ENCODE measurements around the gene CFAP99. TPM values are rescaled to one million over a fixed set of nuclear protein-coding genes. Genes with fewer than 3 reads are reported as not detected.

Gene CFAP99
- total RNA-seq, 2 donors from 2014 or later, result not detected

DNA sequence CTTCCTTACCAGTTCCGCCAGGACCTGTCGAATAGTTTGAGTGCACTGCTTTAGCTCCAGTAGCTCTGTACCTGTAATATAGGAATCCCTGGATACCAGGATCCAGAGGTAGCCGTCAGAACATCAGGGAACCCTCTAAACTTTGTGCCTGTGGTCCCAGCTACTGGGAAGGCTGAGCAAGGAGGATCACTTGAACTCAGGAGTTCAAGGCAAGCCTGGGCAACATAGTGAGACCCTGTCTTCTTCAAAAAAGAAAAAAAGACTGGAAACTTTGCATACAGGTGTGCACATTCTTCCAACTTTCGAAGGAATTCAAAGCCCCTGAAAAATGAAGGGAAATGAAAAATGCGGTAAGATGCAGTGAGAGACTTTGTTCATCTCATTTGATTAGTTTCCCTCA lies 85.1 kb downstream of the CFAP99 start:
- Histone ChIP-seq H3K27me3 (no peaks in the 10 kb centered on the region), H3K4me1 (no peaks in the 10 kb centered on the region), H3K27ac (no peak overlapping the region), H3K4me3 (no peak overlapping the region), H3K9me3 (no peaks in the 10 kb centered on the region), H3K36me3 (peaks cover 46% of the 10 kb centered on the region)
- TF ChIP-seq, protein P1, sequence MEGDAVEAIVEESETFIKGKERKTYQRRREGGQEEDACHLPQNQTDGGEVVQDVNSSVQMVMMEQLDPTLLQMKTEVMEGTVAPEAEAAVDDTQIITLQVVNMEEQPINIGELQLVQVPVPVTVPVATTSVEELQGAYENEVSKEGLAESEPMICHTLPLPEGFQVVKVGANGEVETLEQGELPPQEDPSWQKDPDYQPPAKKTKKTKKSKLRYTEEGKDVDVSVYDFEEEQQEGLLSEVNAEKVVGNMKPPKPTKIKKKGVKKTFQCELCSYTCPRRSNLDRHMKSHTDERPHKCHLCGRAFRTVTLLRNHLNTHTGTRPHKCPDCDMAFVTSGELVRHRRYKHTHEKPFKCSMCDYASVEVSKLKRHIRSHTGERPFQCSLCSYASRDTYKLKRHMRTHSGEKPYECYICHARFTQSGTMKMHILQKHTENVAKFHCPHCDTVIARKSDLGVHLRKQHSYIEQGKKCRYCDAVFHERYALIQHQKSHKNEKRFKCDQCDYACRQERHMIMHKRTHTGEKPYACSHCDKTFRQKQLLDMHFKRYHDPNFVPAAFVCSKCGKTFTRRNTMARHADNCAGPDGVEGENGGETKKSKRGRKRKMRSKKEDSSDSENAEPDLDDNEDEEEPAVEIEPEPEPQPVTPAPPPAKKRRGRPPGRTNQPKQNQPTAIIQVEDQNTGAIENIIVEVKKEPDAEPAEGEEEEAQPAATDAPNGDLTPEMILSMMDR (IDR thresholded peaks at IDR 0.05), result no peak
- no peak for DNase-seq (ENCODE audit: low spot score)

DNA sequence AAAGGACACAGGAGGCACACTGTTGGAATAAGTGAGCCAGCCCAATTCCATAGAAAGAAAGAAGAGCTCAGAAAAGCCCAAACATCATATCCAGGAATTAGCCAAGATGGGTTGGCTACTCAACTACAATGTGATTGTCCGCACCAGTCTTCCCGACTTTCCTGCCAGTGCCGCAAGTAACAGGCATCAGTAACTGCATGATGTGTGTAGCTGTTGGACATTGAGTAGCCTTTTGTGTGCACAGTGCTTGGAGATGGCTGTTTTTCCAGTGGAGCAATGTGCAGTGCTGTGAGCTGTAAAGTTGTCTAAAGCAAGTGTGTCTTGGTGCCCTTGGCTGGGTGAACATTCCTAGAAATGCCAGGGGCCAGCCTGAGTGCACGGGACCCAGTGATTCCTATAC lies 88.5 kb downstream of the CFAP99 start:
- TF ChIP-seq, protein P1 (IDR thresholded peaks at IDR 0.05), result no peak
- no peak for DNase-seq (ENCODE audit: low spot score)
- H3K36me3 ChIP-seq, result peaks cover 28% of the 10 kb centered on the region
- H3K27ac ChIP-seq, result no peak overlapping the region
- no peaks in the 10 kb centered on the region for H3K4me1 ChIP-seq
- no peak overlapping the region for H3K4me3 ChIP-seq
- no peaks in the 10 kb centered on the region for H3K27me3 ChIP-seq
- no peaks in the 10 kb centered on the region for H3K9me3 ChIP-seq

DNA sequence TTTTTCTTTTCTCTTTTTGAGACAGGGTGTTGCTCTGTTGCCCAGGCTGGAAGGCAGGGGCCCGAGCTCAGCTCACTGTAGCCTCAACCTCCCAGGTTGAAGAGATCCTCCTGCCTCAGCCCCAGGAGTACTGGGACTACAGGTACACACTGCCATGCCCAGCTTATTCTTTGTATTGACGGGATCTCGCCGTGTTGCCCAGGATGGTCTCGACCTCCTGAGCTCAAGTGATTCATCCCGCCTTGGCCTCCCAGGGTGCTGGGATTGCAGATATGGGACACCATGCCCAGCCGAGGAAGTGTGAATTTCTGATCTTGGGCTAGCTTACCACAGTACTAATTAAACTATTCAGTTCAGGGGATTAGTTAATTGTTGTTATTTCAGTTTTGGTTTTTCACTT lies 89.1 kb downstream of the CFAP99 start:
- Histone ChIP-seq H3K27ac (no peak overlapping the region), H3K36me3 (peaks cover 34% of the 10 kb centered on the region), H3K27me3 (no peaks in the 10 kb centered on the region), H3K9me3 (no peaks in the 10 kb centered on the region), H3K4me3 (no peak overlapping the region), H3K4me1 (no peaks in the 10 kb centered on the region)
- TF ChIP-seq, protein P1 (IDR thresholded peaks at IDR 0.05), result no peak
- no peak for DNase-seq (ENCODE audit: low spot score)

DNA sequence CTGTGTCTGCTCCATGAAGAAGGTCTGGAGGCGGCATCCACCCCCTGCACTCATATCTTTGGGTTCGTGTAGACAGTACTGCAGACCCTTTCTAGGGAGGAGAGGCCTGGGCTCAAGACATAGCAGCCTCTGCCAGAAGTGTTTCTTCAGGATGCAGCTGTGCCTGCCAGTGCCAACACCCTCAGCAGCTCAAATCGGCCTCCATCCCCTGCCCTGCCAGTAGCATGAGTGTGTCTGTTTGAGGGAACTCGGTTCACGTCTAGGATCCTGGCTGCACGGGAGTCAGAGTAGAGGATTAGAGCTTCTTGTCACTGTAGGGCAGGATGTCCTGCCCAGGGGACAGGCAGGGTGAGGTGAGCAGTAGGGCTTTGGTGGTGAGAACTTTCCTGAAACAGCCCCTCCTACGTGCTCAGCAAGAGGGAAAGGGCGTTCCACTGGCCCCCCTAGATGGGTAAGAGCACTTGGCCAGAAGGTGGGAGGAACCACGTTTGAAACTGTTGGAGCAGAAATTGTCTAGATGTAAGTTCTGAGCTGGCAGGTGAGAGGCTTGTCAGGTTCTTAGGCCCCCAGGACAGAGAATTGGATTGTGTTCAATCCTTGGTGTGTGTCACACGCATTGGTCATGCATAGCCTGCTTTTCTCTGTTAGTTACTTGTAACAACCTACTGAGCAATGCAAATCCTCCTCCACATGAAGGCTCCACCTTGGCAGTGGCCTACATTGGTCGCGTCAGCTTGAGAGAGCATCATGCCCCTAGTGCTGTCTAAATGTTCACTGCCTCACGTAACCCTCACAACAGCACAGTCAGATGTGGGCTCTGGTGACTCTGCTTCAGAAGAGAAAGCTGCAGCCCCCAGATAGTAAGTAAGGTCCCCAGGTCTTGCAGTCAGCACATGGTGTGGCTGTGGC lies 91.8 kb downstream of the CFAP99 start:
- no peak overlapping the region for H3K4me3 ChIP-seq
- TF ChIP-seq, protein P1 (IDR thresholded peaks at IDR 0.05), result no peak
- H3K9me3 ChIP-seq, result no peaks in the 10 kb centered on the region
- H3K27me3 ChIP-seq, result no peaks in the 10 kb centered on the region
- DNase-seq (ENCODE audit: low spot score), result no peak
- H3K4me1 ChIP-seq, result peaks cover 0 to under 1% of the 10 kb centered on the region in 2 donors
- no peak overlapping the region for H3K27ac ChIP-seq
- peaks cover 52% of the 10 kb centered on the region for H3K36me3 ChIP-seq

DNA sequence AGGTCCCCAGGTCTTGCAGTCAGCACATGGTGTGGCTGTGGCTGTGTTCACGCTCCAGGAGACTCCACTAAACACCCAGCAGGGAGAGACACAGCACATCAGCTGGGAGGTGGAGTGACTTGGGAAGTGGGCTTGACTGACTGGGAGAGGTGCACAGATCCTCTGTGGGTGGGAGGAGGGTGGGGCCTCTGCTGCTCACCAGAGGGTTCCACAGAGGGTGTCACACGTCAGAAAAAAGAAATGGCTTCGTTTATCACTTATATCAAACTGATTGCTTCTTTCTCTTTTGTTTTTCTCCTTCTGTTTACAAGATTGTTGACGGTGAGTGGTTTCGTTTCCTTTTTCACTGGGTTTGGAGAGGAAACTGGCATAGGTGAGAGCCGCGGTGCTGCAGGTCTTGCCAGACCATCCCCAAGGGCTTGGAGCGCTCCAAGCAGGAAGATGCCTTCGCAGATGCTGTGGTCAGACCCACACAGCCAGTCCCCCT lies 92.9 kb downstream of the CFAP99 start:
- H3K9me3 ChIP-seq, result no peaks in the 10 kb centered on the region
- DNase-seq (ENCODE audit: low spot score), result no peak
- TF ChIP-seq, protein P1 (IDR thresholded peaks at IDR 0.05), result no peak
- peaks cover 0 to 11% of the 10 kb centered on the region in 2 donors for H3K4me1 ChIP-seq
- no peaks in the 10 kb centered on the region for H3K27me3 ChIP-seq
- no peak overlapping the region for H3K27ac ChIP-seq
- H3K4me3 ChIP-seq, result no peak overlapping the region
- H3K36me3 ChIP-seq, result peaks cover 52% of the 10 kb centered on the region

Other genes starting within 250 kb of the CFAP99 start
- gene HAUS3, start 176.8 kb upstream of the CFAP99 start, total RNA-seq, result 1 to 10 TPM; 3.7 to 4.1 TPM
- gene POLN, start 176.8 kb upstream of the CFAP99 start, total RNA-seq, result 1 to 10 TPM; 1.3 to 2.8 TPM
- 10 to 100 TPM; 33.4 to 34.9 TPM for gene MXD4, start 156.8 kb upstream of the CFAP99 start, total RNA-seq
- gene ZFYVE28, start 310 bp upstream of the CFAP99 start, total RNA-seq, result 1 to 10 TPM; 3.4 to 6.0 TPM
- 10 to 100 TPM; 30.0 to 31.3 TPM for gene RNF4, start 50.2 kb downstream of the CFAP99 start, total RNA-seq
- 10 to 100 TPM; 14.6 to 17.0 TPM for gene FAM193A, start 117.7 kb downstream of the CFAP99 start, total RNA-seq